ENCODE data around the gene LARP6. TPM values are rescaled to one million over a fixed set of nuclear protein-coding genes. Genes with fewer than 3 reads are reported as not detected.
"Not testable (repeated sequence)": the region's sequence is repeated elsewhere in the genome, so short reads cannot be mapped to it uniquely, and the experiment has no call there.

Gene LARP6
- total RNA-seq, 1 donor from 2014 or later, result 28.8 TPM

- H3K4me3 ChIP-seq (ENCODE audit: low read depth, low read length), result no peak overlapping the region
- TF ChIP-seq, protein P1, sequence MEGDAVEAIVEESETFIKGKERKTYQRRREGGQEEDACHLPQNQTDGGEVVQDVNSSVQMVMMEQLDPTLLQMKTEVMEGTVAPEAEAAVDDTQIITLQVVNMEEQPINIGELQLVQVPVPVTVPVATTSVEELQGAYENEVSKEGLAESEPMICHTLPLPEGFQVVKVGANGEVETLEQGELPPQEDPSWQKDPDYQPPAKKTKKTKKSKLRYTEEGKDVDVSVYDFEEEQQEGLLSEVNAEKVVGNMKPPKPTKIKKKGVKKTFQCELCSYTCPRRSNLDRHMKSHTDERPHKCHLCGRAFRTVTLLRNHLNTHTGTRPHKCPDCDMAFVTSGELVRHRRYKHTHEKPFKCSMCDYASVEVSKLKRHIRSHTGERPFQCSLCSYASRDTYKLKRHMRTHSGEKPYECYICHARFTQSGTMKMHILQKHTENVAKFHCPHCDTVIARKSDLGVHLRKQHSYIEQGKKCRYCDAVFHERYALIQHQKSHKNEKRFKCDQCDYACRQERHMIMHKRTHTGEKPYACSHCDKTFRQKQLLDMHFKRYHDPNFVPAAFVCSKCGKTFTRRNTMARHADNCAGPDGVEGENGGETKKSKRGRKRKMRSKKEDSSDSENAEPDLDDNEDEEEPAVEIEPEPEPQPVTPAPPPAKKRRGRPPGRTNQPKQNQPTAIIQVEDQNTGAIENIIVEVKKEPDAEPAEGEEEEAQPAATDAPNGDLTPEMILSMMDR (conservative IDR thresholded peaks at IDR 0.05; ENCODE audit: low read depth, low read length), result no peak
- DNase-seq (ENCODE audit: low read depth), result no peak
Observed at GRCh38 chr15:70879401-70879800, 25.4 kb upstream of the LARP6 start.

DNA sequence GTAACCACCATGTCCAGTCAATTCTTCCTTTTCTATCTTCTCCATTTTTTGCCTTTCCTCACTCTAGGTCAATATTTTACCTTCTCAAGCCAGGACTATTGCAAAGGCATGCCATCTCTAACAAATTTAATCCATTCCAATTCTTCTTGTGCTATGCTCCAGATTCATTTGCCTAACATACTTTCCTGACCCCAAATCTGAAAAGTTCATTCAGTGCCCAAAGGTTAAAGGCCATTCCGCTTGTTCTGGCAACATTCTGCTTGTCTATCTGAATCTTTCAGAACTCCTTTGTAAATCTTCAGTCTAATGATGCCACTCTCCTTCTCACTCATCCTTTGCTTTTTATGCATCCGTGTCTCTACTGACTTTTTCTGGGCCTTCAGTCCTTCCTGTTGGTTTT is 22.7 kb upstream of the LARP6 start:
- TF ChIP-seq, protein P1 (conservative IDR thresholded peaks at IDR 0.05; ENCODE audit: low read depth, low read length), result no peak
- H3K4me3 ChIP-seq (ENCODE audit: low read depth, low read length), result no peak overlapping the region
- no peak for DNase-seq (ENCODE audit: low read depth)

DNA sequence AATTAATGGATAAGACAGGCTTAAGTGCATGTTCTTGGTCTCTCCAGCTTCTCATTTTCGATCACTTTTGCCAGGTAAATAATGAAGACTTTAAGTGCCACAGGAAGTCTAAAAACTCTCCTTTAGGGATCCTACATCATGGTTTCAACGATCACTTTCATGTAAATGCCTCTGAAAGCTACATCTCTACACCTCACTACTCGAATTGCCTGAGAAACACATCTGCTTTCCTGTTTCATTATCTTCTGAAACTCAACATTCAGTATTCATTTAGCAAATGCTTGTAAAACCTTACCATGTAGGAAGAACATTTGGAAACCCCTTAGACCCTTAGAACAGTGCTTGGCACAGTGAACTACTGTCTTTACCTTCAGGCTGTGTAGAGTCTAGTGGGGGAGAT is 22.1 kb upstream of the LARP6 start:
- no peak overlapping the region for H3K4me3 ChIP-seq (ENCODE audit: low read depth, low read length)
- no peak for DNase-seq (ENCODE audit: low read depth)
- TF ChIP-seq, protein P1 (conservative IDR thresholded peaks at IDR 0.05; ENCODE audit: low read depth, low read length), result no peak

DNA sequence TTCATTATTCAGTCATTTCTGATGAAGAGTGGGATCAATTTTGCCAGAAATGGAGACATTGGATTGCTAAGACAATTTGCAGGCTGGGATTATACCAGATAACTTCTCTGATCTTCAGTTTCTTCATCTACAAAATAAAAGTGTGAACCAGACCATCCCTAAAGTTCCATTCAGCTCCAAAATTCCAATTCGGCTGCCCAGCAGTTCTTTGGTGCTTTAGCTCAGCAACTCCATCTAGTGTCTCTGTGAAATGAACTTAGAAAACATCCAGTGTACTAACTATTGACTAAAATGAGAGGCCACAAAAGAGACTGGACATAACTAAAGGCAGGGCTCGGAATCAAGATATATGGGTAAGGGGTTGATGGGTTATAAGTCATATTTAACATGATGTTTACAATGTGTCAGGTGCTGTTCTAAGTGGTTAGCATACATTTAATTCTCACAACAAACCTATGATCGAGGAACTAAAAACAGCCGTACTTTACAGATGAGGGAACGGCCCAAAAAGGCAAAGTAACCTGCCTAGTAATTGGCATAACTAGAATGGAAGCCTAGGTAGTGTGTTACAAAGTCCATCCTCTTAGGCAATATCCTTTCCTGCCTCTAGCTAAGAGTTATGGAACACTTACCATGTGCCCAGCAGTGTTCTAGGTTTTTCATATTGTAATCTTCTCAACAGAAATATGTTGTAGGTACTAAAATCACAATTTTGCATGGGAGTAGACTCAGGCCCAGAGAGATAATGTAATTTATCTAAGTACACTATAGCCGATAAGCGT is 21.2 kb upstream of the LARP6 start:
- no peak overlapping the region for H3K4me3 ChIP-seq (ENCODE audit: low read depth, low read length)
- TF ChIP-seq, protein P1 (conservative IDR thresholded peaks at IDR 0.05; ENCODE audit: low read depth, low read length), result peak; percentile 73
- no peak for DNase-seq (ENCODE audit: low read depth)

DNA sequence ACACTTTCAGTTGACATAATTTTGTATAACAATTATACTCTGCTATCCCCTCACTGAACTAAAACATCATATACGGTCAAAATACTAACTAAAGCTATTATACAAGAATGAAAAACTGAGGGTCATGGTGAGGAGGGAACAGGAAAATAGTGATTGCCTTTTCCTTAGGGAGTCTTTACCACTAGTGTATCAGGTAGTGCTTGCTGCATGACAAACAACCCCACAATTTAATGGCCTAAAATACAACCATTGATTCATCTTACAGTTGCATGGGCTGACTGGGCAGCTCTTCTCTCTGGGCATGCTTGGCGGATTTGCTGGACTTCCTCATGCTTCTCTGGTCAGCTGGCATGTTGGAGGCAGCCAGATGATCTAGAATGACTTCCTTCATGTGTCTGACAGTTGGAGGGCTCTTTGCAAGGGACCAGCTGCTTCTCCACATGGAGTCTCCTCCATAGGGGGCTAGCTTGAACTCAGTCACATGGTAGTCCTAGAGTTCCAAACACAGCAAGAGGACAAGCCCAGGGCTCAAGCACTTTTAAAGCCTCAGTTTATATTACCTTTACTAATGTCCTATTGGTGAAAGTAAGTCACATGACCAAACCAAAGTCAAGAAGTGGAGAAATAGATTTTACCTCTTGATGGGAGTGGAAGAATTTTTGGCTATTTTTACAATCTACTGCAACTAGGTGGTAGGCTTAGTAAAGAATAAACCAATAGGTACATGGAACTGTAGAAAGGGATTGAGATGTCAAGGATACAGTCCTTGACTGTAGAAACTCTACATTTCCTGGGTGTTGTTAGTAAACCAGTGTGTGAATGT is 19.5 kb upstream of the LARP6 start:
- H3K4me3 ChIP-seq (ENCODE audit: low read depth, low read length), result no peak overlapping the region
- TF ChIP-seq, protein P1 (conservative IDR thresholded peaks at IDR 0.05; ENCODE audit: low read depth, low read length), result no peak
- no peak for DNase-seq (ENCODE audit: low read depth)

DNA sequence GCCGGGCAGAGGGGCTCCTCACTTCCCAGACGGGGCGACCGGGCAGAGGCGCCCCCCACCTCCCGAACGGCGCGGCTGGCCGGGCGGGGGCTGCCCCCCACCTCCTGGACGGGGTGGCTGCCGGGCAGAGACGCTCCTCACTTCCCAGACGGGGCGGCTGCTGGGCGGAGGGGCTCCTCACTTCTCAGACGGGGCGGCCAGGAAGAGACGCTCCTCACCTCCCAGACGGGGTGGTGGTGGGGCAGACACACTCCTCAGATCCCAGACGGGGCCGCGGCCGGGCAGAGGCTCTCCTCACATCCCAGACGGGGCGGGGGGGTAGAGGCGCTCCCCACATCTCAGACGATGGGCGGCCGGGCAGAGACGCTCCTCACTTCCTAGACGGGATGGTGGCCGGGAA is 17.5 kb upstream of the LARP6 start:
- not testable (repeated sequence) for DNase-seq (ENCODE audit: low read depth); H3K4me3 ChIP-seq (ENCODE audit: low read depth, low read length)

DNA sequence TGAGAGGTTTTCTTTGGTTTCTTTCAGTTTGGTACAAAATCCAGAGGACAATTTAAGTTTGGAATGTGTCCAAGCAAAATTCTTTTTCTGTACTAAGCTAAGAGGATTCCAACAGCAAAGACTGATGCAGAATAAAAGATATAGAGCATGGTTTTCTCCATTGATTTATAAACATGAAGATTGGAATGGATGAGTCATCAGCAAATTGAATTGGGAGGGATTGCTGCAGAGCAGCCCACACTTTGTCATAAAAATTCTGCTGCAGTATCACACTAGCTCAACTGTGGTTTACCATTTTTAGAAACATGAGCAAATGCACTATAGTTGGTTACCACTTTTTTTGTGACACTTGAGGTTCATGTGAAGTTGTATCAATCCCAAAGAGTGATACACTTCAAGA is 16.1 kb upstream of the LARP6 start:
- TF ChIP-seq, protein P1 (conservative IDR thresholded peaks at IDR 0.05; ENCODE audit: low read depth, low read length), result no peak
- DNase-seq (ENCODE audit: low read depth), result no peak
- H3K4me3 ChIP-seq (ENCODE audit: low read depth, low read length), result no peak overlapping the region
